NK-92 (cell line): ENCODE results near the gene CMYA5.
"Not testable (repeated sequence)": the region's sequence is repeated elsewhere in the genome, so short reads cannot be mapped to it uniquely, and the experiment has no call there.

Source experiments
- DNase-seq: peaks from one replicate; lab custom pipeline; 2025; ENCODE audit not compliant: unreplicated experiment; lab: John Stamatoyannopoulos, UW

The CMYA5 gene

GRCh38 chr5:79702606-79703380 lies 13.2 kb downstream of the CMYA5 start:
- DNase-seq = no peak

DNA sequence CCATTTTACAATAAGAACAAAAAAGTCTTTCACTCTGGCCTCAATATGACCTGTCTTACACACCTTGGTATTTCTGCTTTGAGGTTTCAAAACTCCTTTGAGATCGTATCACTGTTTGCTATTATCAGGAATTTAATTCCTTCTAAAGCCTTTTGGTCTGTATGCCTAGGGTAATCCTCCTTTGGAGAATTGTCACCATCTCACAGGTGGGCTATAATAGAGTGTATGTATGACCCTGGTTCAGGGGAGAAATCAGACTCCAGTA lies 13.7 kb downstream of the CMYA5 start:
- DNase-seq = no peak

DNA sequence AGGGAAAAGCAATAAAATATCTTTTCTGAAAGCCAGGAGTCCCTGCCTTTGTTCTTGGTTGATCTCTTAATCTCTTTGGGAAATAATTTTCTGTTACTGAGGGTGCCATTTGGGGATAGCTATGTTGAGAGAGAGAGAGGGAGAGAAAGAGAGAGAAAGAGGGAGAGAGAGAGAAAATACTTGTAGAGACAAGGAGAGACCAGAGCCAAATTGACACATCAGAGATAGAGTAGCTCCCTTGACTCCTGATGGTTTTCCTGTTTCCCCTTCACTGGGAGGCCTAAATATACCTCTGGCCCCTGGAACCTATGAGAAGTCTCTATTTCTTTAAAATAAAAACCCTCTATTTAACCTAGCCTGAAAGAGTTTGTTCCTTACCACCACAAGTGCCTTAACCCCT lies 14.9 kb downstream of the CMYA5 start:
- no peak for DNase-seq

- DNase-seq = no peak
Measured at GRCh38 chr5:79705632-79706031, 16.0 kb downstream of the CMYA5 start.

DNA sequence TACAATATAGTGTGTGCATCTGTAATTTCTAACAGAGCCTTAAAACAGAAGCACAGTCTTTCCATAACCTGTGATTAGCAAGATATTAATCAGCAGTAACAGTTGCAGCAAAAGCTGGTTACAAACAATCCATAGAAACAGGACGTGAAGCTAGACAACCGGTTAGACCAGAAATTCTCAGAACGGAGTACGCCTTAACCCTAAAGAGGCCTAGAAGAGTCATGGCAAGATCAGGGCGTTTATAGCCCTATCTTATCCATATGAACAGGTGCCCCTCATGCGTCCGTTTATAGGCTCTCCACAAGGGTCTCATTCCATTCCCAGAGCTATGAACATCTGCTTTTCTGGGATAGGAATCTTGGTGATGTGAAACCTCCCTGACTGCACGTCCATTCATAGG lies 16.7 kb downstream of the CMYA5 start:
- not testable (repeated sequence) for DNase-seq

DNA sequence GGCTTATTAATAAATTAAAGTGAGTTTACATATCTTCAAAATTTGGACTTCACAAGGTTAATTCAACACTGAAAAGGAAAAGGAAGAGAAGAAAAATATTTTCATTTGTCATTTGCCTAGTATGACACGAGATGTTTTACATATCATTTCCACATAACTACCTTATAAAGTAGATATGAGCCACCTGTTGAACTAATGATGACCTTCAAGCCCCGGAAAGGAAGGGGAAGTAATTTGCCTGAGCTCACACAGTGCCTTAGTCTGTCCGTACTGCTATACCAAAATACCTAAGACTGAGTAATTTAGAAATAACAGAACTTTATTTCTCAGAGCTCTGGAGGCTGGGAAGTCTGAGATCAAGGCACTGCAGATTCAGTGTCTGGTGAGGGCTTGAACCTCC lies 17.9 kb downstream of the CMYA5 start:
- no peak for DNase-seq

DNA sequence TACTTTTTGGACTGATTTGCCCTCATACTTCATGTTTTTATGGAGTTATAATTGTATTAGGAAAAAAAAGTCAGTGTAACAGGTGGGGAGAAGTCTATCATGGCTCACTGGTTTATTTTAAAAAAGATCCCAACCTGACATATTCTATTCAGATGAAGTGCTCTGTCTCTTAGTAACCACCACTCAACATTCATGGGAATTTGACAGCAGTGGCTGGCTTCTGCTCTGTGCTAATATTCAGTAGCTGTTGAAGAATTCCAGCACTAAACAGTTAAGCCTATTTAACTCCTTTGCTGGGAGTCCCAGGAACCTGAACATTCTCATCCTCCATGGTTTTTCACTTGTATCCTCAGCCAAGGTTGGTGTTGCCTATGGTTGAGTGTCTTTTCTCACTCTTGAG lies 23.1 kb downstream of the CMYA5 start:
- DNase-seq = no peak

DNA sequence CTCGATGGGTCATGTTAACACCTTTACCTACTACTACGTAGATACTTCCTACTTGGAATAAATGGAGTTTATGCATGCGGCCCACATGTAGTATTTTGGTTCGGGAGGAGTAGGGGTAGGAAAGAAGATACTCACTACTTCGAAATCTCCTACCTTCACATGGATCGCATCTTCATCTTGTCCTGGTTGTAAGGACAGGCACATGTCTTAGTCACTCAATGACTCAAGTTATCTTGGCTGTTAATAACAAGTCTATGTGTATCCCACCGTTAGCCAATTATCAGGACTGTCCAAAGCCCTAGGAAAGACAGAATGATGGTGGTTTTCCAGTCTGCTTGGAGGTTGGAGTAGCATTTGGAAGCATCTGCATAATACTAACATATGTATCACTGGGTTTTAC lies 24.1 kb downstream of the CMYA5 start:
- DNase-seq = no peak

DNA sequence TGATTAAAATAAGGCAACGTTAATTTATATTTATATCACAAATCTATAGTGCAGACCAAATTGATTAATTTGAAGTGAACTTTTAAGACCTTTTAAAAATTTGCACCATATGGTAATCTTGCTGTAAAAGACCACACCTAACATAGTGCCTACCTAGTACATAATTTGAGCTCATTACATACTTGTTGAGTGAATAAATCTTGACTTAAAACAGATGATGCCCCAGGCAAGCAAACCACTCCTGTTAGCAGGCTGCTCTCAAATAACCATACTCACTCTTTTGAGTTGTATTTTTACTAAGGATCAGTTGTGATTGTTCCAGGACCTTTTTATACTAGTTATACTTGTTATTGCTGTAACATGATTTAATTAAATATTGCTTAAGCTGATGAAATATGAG lies 27.2 kb downstream of the CMYA5 start:
- DNase-seq = no peak

- DNase-seq = no peak
Measured at GRCh38 chr5:79720096-79720495, 30.5 kb downstream of the CMYA5 start.

GRCh38 chr5:79727451-79728355 lies 38.1 kb downstream of the CMYA5 start:
- no peak for DNase-seq

- no peak for DNase-seq
Measured at GRCh38 chr5:79728396-79728795, 38.8 kb downstream of the CMYA5 start.

DNA sequence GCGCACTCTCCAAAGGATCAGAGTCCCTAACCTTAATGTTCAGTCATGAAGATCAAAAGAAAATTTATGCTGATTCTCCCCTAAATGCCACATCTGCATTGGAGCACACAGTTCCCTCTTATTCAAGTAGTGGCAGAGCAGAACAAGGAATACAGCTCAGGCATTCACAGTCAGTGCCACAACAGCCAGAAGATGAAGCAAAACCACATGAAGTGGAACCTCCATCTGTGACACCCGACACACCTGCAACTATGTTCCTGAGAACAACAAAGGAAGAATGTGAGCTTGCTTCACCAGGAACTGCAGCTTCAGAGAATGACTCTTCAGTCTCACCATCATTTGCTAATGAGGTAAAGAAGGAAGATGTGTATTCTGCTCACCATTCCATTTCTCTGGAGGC lies 40.0 kb downstream of the CMYA5 start:
- no peak for DNase-seq

DNA sequence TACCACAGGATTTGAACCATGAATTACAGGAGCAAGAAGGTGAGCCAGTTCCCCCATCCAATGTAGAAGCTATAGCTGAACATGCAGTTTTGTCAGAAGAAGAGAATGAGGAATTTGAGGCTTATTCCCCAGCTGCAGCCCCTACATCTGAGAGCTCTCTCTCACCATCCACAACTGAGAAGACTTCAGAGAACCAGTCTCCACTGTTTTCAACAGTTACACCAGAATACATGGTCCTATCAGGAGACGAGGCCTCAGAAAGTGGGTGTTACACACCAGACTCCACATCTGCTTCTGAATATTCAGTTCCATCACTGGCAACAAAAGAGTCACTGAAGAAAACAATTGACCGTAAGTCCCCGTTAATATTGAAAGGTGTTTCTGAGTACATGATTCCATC lies 40.9 kb downstream of the CMYA5 start:
- DNase-seq = no peak

DNA sequence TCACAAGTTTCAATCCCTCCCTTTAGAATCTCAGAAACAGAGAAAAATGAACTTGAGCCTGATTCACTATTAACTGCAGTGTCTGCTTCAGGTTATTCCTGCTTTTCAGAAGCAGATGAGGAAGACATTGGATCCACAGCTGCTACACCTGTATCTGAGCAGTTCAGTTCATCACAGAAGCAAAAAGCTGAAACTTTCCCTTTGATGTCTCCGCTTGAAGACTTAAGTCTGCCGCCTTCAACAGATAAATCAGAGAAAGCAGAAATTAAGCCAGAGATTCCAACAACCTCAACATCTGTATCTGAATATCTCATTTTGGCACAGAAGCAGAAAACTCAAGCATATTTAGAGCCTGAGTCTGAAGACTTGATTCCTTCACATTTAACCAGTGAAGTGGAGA lies 42.1 kb downstream of the CMYA5 start:
- no peak for DNase-seq

GRCh38 chr5:79736528-79737514 lies 47.2 kb downstream of the CMYA5 start:
- no peak for DNase-seq

DNA sequence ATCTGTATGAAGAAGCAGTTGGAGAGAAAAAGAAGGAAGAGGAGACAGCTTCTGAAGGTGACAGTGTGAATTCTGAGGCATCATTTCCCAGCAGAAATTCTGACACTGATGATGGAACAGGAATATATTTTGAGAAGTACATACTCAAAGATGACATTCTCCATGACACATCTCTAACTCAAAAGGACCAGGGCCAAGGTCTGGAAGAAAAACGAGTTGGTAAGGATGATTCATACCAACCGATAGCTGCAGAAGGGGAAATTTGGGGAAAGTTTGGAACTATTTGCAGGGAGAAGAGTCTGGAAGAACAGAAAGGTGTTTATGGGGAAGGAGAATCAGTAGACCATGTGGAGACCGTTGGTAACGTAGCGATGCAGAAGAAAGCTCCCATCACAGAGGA lies 48.7 kb downstream of the CMYA5 start:
- no peak for DNase-seq

- DNase-seq = no peak
Measured at GRCh38 chr5:79742549-79743136, 53.0 kb downstream of the CMYA5 start.

DNA sequence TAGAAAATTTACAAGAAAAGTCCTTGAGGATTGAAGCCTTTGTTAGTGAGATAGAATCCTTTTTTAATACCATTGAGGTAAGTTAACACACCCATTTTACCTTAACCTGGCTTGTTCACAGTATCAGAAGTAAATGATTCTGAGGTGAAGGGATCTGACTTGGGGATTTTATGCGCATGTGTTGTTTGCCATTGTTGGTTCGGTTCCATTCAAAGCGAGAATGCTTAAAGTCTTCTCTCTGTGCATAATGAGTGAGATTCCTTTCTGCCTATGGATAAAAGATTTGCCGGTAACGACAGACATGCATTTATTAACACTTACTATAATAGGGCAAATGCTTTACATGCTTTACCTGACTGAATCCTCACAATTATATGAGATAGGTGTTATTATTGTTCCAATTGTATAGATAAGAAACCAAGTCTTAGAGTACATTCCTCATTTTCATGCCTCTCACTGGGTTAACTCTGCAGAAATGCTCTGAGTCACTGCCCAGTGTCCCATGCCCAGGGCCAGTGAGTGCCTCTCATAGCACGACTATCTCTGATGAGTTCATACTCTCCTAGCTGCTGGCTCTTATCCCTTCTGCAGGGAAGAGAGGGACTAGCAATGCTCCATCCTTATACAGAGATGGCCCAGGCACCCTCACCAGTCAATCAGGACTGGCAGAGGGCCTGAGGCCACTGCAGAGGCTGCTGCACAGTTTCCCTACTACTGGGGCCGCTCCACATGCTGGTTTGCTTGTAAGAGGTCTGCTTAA lies 54.4 kb downstream of the CMYA5 start:
- DNase-seq = no peak

DNA sequence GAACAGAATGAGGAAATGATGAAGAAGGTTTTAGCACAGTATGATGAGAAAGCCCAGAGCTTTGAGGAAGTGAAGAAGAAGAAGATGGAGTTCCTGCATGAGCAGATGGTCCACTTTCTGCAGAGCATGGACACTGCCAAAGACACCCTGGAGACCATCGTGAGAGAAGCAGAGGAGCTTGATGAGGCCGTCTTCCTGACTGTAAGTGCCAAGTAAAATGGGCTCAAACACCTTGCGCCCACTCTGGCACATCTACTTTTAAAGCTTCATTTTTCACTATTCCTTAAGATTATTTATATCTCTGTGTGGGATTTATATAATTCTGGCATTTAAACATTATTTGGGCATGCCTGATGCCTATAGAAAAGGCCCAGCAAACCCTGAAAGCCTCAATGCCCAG lies 55.6 kb downstream of the CMYA5 start:
- DNase-seq = no peak
